Measurements from ENCODE around the gene SH3PXD2A.

The SH3PXD2A gene

GRCh38 chr10:103812432-103812831 is 42.9 kb downstream of the SH3PXD2A start:
- DNase-seq (ENCODE audit: low read depth), result no peak

- no peak for DNase-seq (ENCODE audit: low read depth)
Measured at GRCh38 chr10:103812004-103812403, 43.4 kb downstream of the SH3PXD2A start.

- DNase-seq (ENCODE audit: low read depth), result no peak
Measured at GRCh38 chr10:103811463-103811862, 43.9 kb downstream of the SH3PXD2A start.

- no peak for DNase-seq (ENCODE audit: low read depth)
Measured at GRCh38 chr10:103808780-103809179, 46.6 kb downstream of the SH3PXD2A start.

GRCh38 chr10:103807996-103808395 is 47.4 kb downstream of the SH3PXD2A start:
- DNase-seq (ENCODE audit: low read depth), result no peak

- DNase-seq (ENCODE audit: low read depth), result no peak
Measured at GRCh38 chr10:103806395-103807187, 48.8 kb downstream of the SH3PXD2A start.

DNA sequence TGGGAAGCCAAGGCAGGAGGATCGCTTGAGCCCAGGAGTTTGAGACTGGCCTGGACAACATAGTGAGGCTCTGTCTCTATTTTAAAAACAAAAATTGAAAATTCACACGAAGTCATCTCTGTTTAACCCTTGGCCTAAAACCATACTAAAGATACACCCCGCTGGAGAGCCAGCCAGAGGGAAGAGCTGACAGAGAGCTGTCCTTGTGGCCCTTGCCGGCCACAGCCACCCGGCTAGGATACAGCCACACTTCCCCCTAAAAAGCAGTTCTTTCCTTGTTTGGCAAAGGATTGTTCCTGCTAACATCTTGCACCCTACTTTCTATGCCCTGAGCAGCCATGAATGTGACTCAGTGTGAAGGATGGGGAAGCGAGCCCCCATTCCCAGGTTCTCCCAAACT is 49.6 kb downstream of the SH3PXD2A start:
- no peak for DNase-seq (ENCODE audit: low read depth)

- no peak for DNase-seq (ENCODE audit: low read depth)
Measured at GRCh38 chr10:103804871-103805270, 50.5 kb downstream of the SH3PXD2A start.

- no peak for DNase-seq (ENCODE audit: low read depth)
Measured at GRCh38 chr10:103803941-103804340, 51.4 kb downstream of the SH3PXD2A start.

DNA sequence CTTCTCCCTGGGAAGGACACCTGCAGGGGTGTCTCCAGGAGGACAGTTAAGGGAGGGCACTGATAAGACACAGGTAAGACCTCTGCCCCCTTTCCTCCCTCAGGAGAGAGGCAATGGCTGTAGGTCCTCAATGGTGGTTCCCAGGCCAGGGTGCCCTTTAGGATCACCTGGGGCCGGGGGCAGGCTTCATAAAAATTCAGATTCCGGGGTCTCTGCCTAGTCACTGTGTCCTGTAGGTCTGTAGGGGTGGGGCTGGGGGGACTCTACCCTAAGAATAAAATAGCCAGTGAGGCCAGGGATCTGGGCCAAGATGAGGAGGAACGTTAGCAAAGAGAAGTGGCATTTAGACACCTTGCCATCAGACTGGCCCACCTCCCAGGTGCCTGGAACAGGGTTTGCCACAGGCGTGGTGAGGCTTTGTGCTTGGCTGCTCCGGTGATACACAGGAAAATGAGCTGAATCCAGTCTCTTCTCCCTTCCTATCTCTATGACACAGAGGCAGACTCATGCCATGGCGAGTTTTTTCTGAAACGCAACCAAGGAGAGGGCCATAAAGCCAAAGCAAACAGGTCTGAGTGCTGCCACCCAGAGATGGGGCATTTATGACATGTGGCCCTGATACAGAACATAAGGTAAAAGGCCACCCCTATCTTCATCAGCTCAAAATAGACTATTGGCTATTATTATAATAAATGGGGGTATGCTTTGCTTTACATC is 52.6 kb downstream of the SH3PXD2A start:
- no peak for DNase-seq (ENCODE audit: low read depth)

- no peak for DNase-seq (ENCODE audit: low read depth)
Measured at GRCh38 chr10:103802081-103802480, 53.3 kb downstream of the SH3PXD2A start.

GRCh38 chr10:103800789-103801540 is 54.4 kb downstream of the SH3PXD2A start:
- no peak for DNase-seq (ENCODE audit: low read depth)

DNA sequence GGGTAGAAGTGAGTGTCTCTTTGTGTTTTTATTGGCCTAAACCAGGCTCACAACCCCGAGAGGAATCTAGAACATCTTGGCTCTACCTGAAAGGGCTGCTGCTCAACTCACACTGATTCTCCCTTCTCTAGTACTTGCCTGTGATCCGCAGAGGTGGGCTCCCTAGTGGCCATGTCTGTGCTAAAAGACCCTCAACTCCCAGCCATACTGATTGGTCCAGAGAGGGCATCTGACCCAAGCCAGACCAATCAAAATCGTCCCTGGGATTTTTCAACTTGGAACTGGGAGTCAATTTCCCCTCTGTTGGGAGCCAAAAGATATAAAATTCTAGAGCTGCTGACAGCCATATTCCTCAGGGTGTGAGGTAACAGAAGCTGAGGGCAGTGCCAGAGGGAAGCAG is 55.3 kb downstream of the SH3PXD2A start:
- DNase-seq (ENCODE audit: low read depth), result no peak

GRCh38 chr10:103799341-103799740 is 56.0 kb downstream of the SH3PXD2A start:
- no peak for DNase-seq (ENCODE audit: low read depth)

- DNase-seq (ENCODE audit: low read depth), result no peak
Measured at GRCh38 chr10:103798511-103798910, 56.9 kb downstream of the SH3PXD2A start.

DNA sequence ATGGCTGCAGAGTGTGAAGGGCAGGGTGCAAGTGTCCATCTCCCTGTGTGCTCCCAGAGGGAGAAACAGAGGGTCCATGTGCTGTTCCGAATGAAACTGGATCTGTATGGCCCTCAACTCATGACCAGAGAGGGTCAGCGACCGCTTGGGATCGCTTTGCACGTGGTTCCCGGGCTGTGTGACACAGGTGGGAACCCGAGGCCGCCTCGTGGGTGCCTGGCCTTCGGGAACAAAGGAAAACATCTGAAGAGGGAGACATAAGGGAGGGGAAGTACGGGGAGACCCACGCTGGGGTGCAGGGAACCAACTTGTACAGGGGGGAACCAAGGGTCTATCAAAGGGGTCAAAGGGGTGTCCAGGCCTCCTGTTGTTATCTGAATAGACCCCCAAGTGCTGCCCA is 57.5 kb downstream of the SH3PXD2A start:
- no peak for DNase-seq (ENCODE audit: low read depth)

- DNase-seq (ENCODE audit: low read depth), result no peak
Measured at GRCh38 chr10:103795634-103796270, 59.6 kb downstream of the SH3PXD2A start.

- DNase-seq (ENCODE audit: low read depth), result no peak
Measured at GRCh38 chr10:103794996-103795395, 60.4 kb downstream of the SH3PXD2A start.

DNA sequence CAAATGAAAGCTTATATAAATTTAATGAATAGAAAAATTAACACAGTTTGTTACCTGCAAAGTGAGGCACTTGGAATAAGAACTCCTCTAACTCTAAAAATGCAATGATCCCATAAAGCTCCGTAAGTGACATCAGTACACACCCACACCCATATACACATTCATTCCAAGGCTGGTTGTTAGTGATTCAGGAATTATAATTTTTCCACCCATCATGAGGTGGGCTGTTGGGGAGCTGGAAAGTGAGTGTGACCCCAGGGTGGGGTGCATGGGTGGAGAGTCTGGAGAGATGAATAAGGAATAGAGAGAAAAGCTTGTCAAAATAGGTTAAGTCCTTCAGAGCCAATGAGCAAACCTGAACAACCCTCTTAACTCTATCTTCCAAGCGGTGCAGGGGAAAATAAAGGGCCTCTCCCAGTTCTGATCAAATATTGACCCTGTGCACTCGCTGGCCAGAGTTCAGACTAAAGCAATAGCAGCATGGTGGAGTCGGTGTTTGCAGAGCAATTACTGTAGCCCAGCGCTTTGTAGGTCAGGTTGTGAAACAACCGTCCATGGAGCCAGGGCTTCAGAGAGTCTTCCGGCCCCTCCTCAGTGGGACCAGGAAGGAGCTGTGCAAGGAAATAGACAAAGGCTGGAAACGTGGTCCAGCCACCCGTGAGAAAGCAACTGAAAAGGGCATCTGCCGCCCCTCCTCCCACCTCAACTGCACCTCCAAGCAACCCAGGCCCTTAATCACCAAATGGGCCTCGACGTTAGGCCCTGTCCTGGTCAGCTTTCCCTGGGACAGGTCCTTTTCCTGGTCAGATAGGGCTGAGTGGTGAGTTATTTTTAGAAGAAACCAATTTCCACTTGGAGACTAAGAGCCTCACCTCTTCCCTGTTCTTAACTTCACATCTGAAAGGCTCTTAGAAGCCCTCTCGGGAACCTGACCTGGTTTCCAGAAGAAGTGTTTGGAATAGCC is 61.2 kb downstream of the SH3PXD2A start:
- DNase-seq (ENCODE audit: low read depth), result no peak

DNA sequence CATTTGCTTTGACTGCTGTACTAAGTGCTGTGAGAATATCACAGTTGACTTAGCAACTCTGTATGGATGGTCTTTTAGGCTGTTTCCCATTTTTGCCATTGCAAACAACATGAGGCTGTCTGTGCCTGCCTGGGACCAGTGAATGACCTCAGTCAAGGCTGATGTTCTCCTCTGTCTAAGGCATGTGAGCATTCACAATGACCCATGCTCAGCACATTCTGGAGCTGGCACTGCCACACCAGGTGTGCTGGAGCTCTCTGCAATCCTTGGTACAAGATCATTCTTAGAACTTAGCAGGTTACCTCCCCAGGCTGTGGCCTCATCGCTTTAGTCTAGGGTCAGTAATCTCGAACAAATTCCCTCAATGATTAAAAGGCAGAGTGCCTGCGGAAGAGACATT is 61.9 kb downstream of the SH3PXD2A start:
- DNase-seq (ENCODE audit: low read depth), result no peak

DNA sequence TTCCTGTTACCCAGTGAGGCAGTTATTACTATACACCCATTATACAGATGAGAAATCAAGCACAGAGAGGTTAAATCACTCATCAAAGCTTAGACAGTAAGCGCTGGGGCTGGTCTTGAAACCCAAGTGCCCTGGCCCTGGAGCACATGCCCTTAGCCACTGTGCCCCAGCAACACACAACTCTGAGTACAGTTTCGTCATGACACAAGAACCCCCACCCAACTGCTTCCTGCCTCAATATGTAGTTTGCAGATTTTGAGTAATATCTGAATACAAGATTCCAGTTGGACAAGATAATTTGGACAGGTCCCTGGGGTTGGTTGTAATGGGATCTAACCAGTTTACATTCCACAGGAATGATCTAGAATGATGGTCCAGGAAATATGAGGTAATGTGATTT is 62.8 kb downstream of the SH3PXD2A start:
- DNase-seq (ENCODE audit: low read depth), result no peak

Data from T follicular helper cell (primary cell).